Fibroblast of skin of scalp (primary cell): ENCODE results near the gene GMIP.

Source experiments
- DNase-seq: peaks from one replicate; pipeline ENCODE4 v3.0.0-alpha.2; 2013

Gene GMIP

DNA sequence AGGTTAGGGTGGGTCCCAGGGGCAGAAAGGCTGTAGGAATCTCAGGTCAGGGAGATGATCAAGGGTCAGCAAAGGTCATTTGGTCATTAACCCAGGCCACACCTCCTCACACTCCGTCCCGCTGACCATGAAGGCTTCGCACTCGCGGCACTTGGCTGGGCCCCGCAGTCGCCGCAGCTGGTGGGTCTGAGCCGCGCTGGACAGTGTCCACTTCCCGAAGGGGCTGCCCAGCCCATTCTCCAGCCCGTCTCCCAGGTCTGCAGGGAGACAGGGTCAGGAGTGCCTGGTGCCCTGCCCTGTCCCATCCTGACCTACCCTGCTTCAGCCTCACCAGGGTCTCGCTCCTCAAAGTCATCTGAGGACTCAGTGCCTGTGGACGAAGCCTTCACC lies 8.1 kb downstream of the GMIP start:
- DNase-seq = no peak

DNA sequence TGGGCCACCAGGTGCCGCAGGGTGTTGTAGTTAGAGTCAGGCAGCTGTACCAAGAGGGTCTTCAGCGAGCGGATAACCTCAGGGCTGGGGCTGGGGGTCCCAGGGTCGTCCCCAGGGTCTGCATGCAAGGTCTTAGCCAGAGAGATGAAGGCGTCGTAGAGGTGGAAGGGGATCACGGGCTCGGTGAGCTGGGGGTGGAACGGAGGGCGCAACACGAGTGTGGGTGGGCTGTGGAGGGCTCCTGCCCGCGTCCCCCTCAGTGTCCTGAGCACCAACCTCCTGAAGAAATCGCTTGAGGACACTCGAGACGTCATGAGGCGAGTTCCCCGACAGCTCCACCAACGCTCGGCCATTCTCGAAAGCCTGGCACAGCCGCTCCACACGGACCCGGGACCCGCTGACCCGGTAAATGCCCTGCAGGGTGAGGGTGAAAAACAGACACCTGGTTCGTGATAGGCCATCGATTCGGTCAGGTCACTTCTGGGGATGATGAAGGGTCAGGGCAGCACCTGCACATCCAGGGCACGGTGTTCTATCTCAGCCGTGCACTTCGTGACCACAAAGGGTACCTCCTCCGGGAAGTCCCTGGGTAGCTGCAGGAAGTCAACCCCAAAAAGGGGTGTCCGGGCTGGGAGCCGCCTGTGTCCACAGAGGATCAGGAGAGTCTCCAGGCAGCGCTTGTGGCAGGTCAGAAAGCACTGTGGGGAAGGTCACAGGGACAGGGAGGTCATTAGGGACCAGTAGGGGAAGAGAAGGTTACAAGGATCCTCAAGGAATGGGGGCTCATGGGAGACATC lies 8.7 kb downstream of the GMIP start:
- no peak for DNase-seq

DNA sequence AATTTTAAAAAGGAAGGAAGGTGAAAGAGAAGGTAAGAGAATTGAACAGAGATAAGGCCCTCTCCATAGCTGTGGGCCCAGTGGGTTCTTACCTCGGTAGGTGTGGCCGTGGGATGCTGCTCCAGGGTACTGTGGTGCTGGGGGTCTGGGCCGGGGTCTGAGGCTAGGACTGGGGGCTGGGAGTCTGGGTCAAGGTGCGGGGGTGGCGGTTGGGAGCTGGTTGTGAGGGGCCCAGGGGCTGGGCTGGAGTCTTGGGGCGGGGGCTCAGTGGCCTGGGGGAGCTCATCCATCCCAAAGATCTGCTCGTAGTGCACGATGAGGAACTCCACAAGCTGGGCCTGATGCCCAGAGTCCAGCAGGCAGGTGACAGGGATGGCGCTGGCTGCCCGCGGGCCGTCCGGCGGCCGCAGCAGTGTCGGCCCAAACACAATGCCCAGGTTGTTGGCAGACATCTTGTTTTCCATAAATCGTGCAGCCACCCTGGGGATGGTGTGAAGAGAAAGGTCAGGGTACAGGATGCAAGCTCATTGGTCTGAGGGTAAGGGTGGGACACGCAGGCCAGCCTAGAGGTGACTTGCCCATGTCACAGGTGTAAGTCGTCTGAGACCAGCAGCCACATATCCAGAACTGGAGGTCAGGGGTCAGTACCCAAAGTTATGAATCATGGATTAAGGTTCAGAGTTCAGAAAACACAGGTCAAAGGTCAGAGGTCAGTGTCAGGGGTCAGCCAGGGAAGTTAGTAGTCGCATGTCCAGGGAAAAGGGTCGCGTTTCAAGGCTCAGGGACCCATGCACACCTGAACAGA lies 9.5 kb downstream of the GMIP start:
- DNase-seq = no peak

DNA sequence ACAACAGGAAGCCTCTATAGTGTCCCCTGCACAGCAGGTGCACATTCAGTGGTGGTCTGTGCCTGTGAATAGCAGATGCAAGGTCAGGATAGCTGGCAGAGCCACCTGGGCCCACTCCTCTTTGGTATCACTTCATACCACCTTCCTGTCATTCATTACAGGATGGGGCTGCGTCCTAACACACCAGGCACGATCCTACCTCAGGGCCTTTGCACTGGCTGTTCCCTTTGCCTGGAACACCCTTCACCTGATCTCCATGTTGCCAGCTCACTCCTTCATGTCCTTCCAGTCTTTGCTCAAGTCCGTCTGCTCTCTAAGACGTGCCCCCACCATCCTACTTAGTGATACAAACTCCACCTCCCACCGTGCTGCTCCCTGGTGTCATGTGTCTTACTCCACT lies 10.8 kb downstream of the GMIP start:
- no peak for DNase-seq

DNA sequence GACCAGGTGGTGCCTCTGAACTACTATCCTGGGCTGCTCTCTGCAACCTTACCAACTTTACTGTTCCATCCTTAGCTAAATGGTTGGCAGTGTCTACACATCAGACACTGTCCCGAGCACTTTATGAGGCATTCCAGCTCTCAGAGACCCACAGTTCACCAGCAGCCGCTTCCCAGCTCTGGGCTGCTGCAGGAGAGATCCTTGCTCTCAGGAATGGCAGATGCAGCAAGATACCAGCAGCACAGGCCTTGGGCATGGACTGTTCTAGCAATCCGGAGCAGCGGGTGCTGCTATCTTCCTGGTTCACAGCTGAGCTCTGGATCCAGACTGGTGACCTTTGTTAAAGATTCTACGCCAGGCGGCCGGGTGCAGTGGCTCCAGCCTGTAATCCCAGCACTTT lies 12.1 kb downstream of the GMIP start:
- DNase-seq = no peak

DNA sequence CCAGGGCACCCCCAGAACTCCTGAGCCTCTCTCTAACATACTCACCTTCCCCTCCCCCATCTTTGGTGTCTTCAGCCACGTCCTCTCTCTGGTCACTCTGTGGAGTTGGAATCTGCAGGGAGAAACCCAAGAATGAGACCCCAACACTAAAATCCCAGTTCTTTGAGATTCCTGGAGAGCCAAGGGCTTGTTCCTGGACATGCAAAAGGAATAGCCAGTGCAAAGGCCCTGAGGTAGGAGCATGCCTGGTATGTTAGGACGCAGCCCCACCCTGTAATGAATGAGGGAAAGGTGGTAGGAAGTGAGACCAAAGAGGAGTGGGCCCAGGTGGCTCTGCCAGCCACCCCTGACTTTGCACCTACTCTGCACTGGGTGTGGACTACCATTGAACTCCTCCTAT lies 13.0 kb downstream of the GMIP start:
- no peak for DNase-seq

DNA sequence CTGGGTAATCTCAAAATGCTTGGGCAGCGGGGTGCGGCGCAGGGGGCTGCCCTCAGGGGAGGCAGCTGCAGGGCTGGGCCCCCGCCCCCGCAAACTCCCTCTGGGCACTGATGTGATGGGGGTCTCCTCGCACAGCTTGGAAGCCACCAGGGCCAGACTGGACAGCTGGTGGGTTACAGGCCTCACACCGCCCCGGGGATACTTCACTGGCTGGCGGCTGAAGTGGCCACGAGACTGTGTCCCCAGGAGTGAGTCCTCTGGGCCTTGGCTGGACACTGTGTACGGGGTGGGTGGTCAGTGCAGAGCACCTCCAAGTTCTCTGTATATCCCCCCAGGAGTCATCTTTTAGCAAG lies 13.4 kb downstream of the GMIP start:
- no peak for DNase-seq

DNA sequence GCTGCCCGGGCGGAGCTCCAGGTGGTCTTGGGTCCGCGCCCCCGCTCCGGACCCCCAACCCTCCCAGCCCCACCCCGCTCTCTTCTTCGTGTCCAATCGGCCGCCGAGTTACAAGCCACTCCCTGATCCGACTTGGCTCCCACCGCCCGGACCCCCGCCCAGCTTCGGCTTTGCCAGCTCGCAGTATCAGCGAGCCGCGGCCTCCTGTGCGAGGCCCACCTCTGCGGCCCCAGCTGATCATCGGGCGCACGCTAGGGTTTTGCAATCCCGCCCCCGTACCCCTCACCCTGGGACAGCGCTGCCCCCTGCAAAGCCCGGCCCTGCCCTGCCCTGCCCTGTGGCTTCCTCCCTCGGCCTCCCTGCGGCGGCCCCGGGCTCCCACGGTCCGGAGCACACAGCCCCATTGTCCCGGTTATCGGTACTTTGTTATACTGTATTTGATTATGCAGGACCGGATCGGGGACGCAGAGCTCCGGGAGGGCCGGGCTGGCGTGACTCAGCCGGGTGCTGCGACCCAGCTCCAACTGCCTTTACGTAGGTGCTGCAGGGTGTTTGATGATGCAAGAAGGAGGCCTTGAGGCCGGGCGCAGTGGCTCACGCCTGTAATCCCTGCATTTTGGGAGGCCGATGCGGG lies 14.8 kb downstream of the GMIP start:
- DNase-seq = peak; percentile 5

DNA sequence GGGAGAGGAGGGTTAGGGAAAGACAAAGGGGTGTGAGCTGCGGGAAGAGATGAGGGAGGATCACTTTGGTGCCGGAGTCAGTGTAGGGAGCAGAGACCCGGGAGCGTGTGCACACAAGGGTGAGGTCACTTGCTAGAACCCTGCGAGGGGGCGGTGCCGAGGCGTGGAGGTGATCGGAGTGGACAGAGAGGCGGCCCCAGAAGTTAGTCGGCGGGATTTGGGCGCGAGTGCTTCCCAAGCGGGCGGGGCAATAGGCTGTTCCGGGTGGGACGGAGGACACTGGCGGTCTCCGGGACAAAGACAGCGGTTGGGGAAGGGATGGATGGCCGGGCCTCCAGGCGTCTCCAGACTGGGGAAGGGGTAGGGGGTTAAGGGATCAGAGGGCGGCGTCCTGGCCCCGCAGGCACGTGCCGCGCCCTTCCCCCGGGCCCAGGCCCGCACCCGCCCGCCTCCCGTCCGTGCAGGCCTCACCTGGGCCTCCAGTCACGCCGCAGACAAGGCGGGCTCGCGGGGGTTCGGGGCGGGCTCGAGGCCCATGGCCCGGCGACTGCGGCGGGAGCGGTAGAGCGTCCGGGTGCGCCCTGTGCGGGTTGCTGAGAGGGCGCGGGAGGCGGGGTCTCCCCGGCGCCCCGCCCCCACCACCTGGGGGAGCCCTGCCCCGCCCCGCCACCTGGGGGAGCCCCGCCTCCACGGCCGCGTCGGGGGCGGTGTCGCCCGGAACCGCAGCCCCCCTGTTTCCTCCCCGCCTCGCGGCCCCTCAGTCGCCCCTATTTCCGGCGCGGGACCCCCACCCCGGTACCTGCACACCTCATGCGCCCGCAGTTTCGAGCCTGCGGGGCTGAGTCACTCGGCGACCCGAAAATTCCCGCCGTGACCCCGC lies 15.6 kb downstream of the GMIP start, which contains the start of gene LPAR2:
TSS of gene LPAR2 (minus strand) at position 600 of the 880 bp plus-strand sequence. CDS start 945 bp downstream, outside the sequence.
- no peak for DNase-seq

DNA sequence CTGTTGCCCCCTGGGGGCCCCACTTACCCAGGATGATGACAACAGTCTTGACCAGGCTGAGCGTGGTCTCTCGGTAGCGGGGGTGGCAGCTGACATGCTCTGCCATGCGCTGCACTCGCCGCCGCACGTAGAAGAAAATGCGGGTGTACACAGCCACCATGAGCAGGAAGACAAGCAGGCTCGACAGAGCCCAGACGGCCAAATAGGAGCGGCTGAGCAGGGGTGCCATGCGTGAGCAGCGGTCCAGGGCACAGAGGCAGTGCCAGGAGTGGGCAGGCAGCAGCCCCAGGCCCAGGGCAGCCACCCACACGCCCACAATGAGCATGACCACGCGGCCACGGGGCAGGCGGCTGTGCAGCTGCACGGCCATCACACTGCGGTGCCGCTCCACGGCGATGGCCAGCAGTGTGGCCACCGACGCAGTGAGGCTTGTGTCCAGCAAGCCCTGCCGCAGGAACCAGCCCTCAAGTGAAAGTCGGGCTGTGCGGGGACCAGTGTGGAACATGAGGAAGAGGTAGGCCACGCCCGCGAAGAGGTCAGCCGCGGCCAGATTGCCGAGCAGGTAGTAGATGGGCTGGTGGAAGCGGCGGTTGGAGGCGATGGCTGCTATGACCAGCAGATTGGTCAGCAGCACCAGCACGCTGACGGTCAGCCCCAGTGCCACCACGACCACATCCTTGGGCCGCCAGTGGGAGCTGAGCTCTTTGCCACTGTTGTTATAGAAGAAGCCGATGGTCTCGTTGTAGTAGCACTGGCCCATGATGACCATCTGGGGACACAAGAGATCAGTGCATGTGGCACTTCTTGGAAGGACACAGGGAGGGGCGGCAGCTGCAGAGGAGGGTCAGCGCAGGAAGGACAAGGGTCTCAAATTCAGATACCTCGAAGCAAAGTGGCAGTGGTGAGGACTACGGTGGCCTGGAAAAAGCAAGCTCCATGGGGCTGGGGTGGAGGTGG lies 16.7 kb downstream of the GMIP start:
- no peak for DNase-seq

DNA sequence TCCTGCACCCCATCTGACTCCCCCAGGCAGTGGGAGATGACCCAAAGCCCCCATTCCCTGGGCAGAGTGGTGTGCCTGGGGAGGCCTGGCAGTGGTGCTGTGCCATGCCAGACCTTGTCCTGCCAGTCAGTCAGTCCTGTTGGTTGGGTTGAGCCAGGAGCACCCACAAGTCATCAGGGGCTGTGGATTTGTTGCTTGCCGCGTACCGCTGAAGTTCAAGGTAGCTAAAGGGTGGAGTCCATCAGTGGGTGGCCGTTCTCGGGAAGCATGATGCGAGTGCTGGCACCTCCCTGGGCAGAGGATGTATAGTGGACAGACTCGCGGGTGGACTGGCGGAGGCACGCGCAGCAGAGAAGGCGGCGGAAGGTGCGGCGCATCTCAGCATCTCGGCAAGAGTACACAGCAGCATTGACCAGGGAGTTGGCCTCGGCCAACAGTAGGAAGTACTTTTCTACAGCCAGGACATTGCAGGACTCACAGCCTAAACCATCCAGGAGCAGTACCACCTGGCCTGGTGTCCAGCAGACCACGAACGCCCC lies 19.4 kb downstream of the GMIP start:
- DNase-seq = no peak

DNA sequence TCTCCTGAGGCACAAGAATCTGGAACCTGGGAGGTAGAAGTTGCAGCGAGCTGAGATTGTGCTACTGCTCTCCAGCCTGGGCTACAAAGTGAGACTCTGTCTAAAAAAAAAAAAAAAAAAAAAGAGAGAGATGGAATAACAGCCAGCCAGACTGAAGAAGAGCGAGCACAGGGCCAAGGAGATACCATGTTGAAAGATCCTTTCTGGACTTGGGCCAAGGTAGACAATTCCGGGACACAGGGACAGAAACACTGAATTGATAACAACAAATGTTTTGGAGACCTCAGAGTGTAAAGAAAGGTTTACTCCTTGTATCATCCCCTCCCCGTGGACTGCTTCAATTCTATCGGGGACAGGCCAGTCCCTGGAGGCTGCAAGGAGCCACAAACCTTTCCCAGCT lies 20.1 kb downstream of the GMIP start:
- DNase-seq = no peak

DNA sequence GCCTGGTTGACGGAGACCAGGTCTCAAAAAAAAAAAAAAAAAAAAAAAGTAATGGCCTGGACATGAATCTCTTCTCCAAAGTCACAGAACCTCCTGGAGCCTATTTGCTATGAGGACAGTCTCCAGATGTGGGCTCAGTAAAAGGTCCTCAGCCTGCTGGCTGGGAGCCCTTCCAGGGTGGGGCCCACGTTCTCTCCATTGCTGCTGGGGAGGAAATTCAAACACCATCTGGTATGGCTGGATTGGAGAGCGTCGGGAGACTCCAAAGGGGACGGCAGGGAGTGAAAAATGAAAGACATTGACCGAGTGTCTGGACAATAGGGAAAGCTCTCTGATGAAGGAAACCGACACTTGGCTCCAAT lies 23.6 kb downstream of the GMIP start:
- DNase-seq = no peak

DNA sequence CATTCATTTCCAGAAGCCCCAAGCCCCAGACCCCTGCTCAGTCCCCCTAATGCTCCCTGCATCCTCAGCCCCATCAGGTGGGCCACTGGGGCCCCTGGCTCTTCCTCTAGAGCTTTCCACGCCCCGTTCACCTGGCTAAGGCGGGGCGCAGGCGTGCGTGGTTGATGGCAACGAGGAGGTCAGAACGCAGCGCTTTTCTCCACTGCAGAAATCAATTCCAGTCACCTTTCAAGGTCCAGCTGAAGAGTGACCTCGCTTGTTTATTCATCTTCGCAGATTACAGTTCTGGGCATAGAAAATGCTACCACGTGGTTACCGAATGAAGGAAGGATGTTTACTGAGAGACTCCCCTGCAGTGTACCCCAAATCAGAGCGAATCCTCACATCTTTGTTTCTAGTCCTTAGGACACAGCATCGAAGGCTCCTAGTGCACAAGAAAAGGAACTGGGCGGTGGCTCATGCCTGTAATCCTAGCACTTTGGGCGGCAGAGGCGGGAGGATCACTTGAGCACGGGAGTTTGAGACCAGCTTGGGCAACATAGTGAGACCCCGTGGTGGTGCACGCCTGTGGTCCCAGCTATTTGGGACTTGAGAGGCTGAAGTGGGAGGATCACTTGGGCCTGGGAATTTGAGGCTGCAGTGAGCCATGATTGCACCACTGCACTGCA lies 24.1 kb downstream of the GMIP start:
- no peak for DNase-seq

DNA sequence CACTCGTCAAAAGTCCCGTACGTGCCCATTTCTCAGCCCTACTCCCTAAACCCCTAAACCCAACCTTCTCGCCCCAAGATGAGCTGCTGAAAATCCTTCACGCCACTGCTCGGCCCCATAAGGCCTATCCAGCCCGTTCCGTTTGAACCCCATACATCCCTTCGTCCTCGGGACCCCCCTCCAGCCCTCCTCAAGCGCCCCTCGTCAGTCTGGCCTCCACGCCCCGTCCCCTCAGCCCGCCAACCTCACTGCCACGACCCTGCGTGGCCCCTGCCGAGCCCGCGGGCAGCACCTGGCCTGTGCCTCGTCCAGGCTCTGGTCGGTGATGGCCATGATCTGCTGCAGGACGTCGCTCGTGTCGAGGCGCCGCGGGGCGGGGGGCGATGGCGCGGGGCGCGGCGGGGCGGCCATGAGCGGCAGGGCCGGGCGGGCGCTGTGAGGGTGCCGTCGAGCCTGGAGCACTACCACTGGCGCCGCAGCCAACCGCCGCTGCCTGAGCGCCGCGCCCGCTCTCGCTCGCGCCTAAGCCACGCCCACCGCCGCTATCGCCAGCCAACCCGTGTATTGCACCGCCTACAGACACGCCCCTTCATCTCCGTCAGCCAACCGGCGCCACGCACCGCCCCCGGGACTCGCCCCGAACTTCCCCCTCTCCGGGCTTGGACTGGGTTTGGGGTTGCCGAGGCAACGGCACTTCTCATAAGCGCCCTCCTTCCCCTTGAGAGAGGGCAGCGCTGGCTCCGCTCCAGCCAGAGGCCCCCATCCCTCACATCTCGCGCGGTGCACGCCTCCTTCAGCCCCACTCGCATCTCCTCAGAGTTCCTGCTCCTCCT lies 25.0 kb downstream of the GMIP start, which contains the start of gene PBX4:
TSS of gene PBX4 (minus strand) at position 469 of the 833 bp plus-strand sequence. CDS start at position 411, 58 bp downstream.
- peak; percentile 92 for DNase-seq

DNA sequence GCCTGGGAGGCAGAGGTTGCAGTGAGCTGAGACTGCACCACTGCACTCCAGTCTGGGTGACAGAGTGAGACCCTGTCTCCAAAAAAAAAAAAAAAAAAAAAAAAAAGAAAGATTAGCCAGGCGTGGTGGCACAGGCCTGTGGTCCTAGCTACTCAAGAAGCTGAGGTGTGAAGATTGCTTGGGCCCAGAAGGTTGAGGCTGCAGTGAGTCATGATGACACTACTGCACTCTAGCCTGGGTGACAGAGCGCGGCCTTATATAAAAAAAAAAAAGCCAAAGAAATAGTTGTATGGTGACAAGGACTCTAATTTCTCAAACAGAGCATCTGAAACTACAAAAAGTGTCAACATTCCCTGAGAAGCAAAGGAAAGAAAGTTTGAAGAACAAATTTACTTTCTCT lies 28.4 kb downstream of the GMIP start:
- DNase-seq = peak; percentile 46

DNA sequence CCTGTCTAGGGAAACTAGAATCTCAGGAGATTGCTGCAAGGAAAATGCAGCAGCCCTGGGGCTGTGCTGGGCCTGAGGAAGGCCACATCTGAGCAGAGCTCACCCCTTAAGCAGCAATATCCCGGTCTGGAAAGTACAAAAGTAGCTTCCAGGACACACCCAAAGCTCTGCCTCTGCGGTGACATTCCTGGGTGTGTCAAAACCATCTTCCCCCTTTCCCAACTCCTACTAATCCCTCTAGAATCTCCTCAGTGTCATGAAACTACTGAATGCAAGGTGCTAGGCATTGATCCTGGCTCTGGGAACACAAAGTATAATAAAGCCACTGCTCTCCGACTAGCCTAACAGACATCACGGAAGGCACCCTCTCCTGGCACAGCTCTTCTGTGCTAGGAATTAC lies 30.0 kb downstream of the GMIP start:
- peak; percentile 62 for DNase-seq

DNA sequence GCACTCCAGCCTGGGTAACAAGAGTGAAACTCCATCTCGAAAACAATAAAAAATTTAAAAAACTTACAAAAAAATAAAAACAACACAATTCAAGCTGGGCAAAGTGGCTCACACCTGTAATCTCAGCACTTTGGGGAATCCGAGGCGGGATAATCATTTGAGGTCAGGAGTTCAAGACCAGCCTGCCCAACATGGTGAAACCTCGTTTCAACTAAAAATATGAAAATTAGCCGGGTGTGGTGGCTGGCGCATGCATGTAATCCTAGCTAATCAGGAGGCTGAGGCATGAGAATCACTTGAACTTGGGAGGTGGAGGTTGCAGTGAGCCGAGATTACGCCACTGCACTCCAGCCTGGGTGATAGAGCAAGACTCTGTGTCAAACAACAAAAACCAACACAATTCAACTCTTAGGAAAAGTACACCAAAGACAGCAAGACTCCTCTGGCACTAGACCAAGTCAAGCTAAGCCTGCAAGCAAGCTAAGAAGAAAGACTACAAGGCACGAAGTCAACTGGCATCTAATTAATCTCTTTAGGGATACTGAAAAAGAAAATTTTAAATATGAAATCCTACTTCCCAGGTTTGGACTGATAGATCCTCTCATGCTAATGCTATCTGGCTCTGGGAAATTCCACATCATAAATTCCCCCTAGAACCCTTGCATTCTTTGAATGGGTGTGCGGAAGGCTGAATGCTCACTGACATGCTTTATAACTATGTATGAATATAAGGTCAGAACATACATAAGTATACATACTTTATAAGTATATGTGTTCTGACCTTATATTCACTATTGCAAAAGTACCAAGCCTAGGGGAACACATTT lies 32.9 kb downstream of the GMIP start:
- DNase-seq = peak; percentile 19
